ENCODE data around the gene EOLA2. TPM values are rescaled to one million over a fixed set of nuclear protein-coding genes. Genes with fewer than 3 reads are reported as not detected.
A peak's percentile ranks its signal among the peaks of the same experiment; 100 is the strongest.

The EOLA2 gene
- total RNA-seq (62.5 TPM), polyA plus RNA-seq (10 to 100 TPM; 32.1 to 35.9 (median 34.2) TPM)

DNA sequence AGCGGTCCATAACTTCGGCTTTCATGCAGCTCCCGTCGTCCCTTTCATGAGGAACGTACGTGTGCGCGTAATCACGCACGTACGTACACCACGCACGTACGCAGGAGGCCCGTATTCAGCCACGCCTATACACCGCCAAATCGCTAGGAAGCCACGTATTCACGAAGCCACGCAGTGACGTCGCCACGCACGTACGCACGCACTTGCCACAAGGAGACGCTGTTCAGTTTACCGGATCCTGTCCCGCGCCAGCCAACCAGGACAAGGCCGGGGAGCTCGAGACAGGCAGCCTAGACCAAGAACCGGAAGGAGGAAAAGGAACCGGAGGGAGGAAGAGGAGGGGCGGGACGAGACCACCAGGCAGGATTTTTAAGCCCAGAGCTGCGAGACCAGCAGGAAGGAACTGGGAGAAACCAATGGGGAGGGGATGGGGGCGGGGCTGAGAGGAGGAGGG lies at the start of gene EOLA2:
TSS of gene EOLA2 (minus strand) at position 65 of the 454 bp plus-strand sequence. CDS start 4,617 bp downstream, outside the sequence.
- H3K36me3 ChIP-seq (ENCODE audit: control insufficient read depth, insufficient read depth, low read length) = no peaks in the 10 kb centered on the region
- H3K27ac Mint-ChIP-seq = peak within 1 kb of the TSS; percentile 93 to 100 (median 98)
- no peaks in the 10 kb centered on the region for H3K9me3 ChIP-seq (ENCODE audit: control insufficient read depth in 2 of 2, low read length in 2 of 2)
- ATAC-seq (ENCODE audit: low read depth in 2 of 2) (peak; percentile 65 to 66), DNase-seq (peak; percentile 88 to 97 (median 93))
- peak within 1 kb of the TSS; percentile 81 to 98 (median 93) for H3K4me3 Mint-ChIP-seq
- peak within 1 kb of the TSS; percentile 47 for H3K4me3 ChIP-seq (ENCODE audit: low read depth, low read length)
- peak within 1 kb of the TSS; percentile 96 for H3K27ac ChIP-seq (ENCODE audit: insufficient read depth, low read length, poor library complexity, severe bottlenecking)
- H3K4me1 Mint-ChIP-seq = peaks cover 0 to 16% (median 4%) of the 10 kb centered on the region in 4 donors
- no peaks in the 10 kb centered on the region for H3K27me3 Mint-ChIP-seq
- no peaks in the 10 kb centered on the region for H3K36me3 Mint-ChIP-seq
- H3K27me3 ChIP-seq (ENCODE audit: control insufficient read depth, insufficient read depth, low read length) = no peaks in the 10 kb centered on the region
- H3K4me1 ChIP-seq (ENCODE audit: control insufficient read depth, insufficient read depth, low read length, poor library complexity, severe bottlenecking) = peaks cover 7% of the 10 kb centered on the region
- H3K9me3 Mint-ChIP-seq = no peaks in the 10 kb centered on the region

DNA sequence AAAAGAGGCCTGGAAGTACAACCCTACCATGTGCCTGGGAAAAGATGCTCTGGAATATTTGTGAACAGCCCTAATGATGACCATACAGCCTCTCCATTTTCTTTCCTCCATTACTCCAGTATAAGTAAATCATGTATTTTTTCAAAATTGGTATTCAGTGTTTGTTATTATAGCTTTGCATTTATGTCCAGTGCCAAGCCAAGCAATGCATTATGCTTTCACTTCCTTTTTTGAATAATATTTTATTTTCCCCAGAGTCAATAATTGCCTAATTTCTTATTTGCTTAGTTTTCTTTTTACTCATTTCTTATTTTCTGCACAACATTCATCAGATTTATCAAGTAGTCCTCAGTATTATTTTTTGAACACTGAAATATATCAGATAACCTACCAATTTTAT lies 49.3 kb upstream of the EOLA2 start:
- no peak overlapping the region for H3K27ac Mint-ChIP-seq
- H3K4me3 ChIP-seq (ENCODE audit: low read depth, low read length) = no peak overlapping the region
- ATAC-seq (ENCODE audit: low read depth in 2 of 2) (no peak), DNase-seq (no peak)
- H3K9me3 Mint-ChIP-seq = peaks cover 0 to 1% (median 0%) of the 10 kb centered on the region in 7 donors
- H3K27me3 ChIP-seq (ENCODE audit: control insufficient read depth, insufficient read depth, low read length) = no peaks in the 10 kb centered on the region
- no peaks in the 10 kb centered on the region for H3K27me3 Mint-ChIP-seq
- H3K9me3 ChIP-seq (ENCODE audit: control insufficient read depth in 2 of 2, low read length in 2 of 2) = no peaks in the 10 kb centered on the region
- H3K4me1 ChIP-seq (ENCODE audit: control insufficient read depth, insufficient read depth, low read length, poor library complexity, severe bottlenecking) = no peaks in the 10 kb centered on the region
- H3K27ac ChIP-seq (ENCODE audit: insufficient read depth, low read length, poor library complexity, severe bottlenecking) = no peak overlapping the region
- H3K4me3 Mint-ChIP-seq = no peak overlapping the region
- no peaks in the 10 kb centered on the region for H3K4me1 Mint-ChIP-seq
- no peaks in the 10 kb centered on the region for H3K36me3 Mint-ChIP-seq
- H3K36me3 ChIP-seq (ENCODE audit: control insufficient read depth, insufficient read depth, low read length) = no peaks in the 10 kb centered on the region

DNA sequence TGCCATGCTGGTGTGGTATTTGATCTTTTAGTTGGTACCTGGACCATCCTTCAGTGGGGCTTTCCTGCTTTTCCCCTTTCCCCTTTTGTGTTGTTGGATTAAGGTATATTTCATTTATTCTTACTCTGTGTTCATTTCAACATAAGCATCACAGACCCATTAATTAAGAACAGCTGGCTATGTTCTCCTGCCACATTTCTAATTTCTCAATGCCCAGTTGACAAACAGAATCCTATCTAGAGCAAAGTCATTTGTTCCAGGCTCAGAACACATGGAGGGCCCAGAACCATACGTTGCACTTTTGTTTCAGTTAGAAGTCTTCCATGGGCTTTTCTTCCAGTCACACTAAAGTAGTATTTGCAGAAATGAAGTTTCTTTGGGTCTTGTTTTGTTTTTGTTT lies 46.1 kb upstream of the EOLA2 start:
- Histone ChIP-seq H3K27ac (ENCODE audit: insufficient read depth, low read length, poor library complexity, severe bottlenecking) (no peak overlapping the region), H3K9me3 (ENCODE audit: control insufficient read depth in 2 of 2, low read length in 2 of 2) (no peaks in the 10 kb centered on the region), H3K4me1 (ENCODE audit: control insufficient read depth, insufficient read depth, low read length, poor library complexity, severe bottlenecking) (no peaks in the 10 kb centered on the region), H3K27me3 (ENCODE audit: control insufficient read depth, insufficient read depth, low read length) (no peaks in the 10 kb centered on the region), H3K4me3 (ENCODE audit: low read depth, low read length) (no peak overlapping the region), H3K36me3 (ENCODE audit: control insufficient read depth, insufficient read depth, low read length) (no peaks in the 10 kb centered on the region)
- Mint-ChIP-seq H3K27me3 (no peaks in the 10 kb centered on the region), H3K27ac (no peak overlapping the region), H3K4me1 (no peaks in the 10 kb centered on the region), H3K4me3 (no peak overlapping the region), H3K9me3 (no peaks in the 10 kb centered on the region), H3K36me3 (no peaks in the 10 kb centered on the region)
- ATAC-seq (ENCODE audit: low read depth in 2 of 2) = no peak
- no peak for DNase-seq

DNA sequence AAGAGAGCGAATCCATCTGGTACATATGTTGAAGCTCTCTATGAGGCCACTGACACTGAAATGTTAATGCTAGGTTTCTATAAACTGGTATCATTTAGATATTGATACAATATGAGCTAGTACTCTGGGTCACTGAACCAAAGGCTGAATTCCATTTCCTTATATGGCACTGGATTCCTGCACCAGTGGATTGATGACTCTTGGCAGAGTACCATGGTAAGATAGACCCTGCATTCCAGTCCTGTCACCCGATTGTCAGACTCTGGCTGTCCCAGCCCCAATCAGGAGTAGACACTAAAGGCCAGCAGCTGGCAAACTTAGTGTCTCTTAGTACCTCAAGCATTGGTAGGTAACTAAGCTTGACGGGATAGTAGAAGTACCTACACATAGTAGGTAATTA lies 44.0 kb upstream of the EOLA2 start:
- ATAC-seq (ENCODE audit: low read depth in 2 of 2) = no peak
- H3K27ac Mint-ChIP-seq = no peak overlapping the region
- H3K27me3 Mint-ChIP-seq = no peaks in the 10 kb centered on the region
- no peaks in the 10 kb centered on the region for H3K27me3 ChIP-seq (ENCODE audit: control insufficient read depth, insufficient read depth, low read length)
- H3K36me3 Mint-ChIP-seq = no peaks in the 10 kb centered on the region
- H3K4me3 ChIP-seq (ENCODE audit: low read depth, low read length) = no peak overlapping the region
- DNase-seq = no peak
- H3K4me3 Mint-ChIP-seq = no peak overlapping the region
- no peaks in the 10 kb centered on the region for H3K9me3 ChIP-seq (ENCODE audit: control insufficient read depth in 2 of 2, low read length in 2 of 2)
- no peaks in the 10 kb centered on the region for H3K36me3 ChIP-seq (ENCODE audit: control insufficient read depth, insufficient read depth, low read length)
- no peaks in the 10 kb centered on the region for H3K4me1 ChIP-seq (ENCODE audit: control insufficient read depth, insufficient read depth, low read length, poor library complexity, severe bottlenecking)
- H3K27ac ChIP-seq (ENCODE audit: insufficient read depth, low read length, poor library complexity, severe bottlenecking) = no peak overlapping the region
- H3K4me1 Mint-ChIP-seq = no peaks in the 10 kb centered on the region
- H3K9me3 Mint-ChIP-seq = no peaks in the 10 kb centered on the region

DNA sequence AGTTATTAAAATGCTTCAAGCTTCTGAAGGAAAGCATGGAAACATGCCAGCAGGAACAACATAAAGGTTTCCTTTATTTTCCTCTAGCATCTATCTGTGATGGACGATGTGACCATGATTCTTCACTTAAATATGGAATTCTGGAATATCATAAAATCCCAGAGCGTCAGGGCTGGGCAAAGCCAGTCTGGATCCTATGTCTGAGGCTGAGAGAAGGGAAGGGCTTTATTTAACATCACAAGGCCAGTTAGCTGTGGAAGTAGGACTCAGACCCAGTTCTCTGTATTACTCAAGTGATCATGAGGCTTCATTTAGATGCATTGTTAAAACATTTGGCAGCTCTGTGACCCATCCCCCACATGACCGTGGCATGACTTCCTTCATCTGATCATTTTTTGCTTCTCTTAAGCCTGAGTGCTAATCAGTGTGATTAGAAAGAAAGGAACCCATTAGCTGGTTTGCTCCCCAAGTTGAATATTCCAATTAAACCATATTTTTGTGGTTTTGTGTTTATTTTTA lies 40.9 kb upstream of the EOLA2 start:
- Mint-ChIP-seq H3K27me3 (no peaks in the 10 kb centered on the region), H3K4me3 (no peak overlapping the region), H3K9me3 (no peaks in the 10 kb centered on the region), H3K27ac (no peak overlapping the region), H3K36me3 (no peaks in the 10 kb centered on the region), H3K4me1 (no peaks in the 10 kb centered on the region)
- H3K4me1 ChIP-seq (ENCODE audit: control insufficient read depth, insufficient read depth, low read length, poor library complexity, severe bottlenecking) = no peaks in the 10 kb centered on the region
- H3K36me3 ChIP-seq (ENCODE audit: control insufficient read depth, insufficient read depth, low read length) = no peaks in the 10 kb centered on the region
- no peaks in the 10 kb centered on the region for H3K27me3 ChIP-seq (ENCODE audit: control insufficient read depth, insufficient read depth, low read length)
- no peak overlapping the region for H3K4me3 ChIP-seq (ENCODE audit: low read depth, low read length)
- no peaks in the 10 kb centered on the region for H3K9me3 ChIP-seq (ENCODE audit: control insufficient read depth in 2 of 2, low read length in 2 of 2)
- no peak for DNase-seq
- ATAC-seq (ENCODE audit: low read depth in 2 of 2) = no peak
- no peak overlapping the region for H3K27ac ChIP-seq (ENCODE audit: insufficient read depth, low read length, poor library complexity, severe bottlenecking)

DNA sequence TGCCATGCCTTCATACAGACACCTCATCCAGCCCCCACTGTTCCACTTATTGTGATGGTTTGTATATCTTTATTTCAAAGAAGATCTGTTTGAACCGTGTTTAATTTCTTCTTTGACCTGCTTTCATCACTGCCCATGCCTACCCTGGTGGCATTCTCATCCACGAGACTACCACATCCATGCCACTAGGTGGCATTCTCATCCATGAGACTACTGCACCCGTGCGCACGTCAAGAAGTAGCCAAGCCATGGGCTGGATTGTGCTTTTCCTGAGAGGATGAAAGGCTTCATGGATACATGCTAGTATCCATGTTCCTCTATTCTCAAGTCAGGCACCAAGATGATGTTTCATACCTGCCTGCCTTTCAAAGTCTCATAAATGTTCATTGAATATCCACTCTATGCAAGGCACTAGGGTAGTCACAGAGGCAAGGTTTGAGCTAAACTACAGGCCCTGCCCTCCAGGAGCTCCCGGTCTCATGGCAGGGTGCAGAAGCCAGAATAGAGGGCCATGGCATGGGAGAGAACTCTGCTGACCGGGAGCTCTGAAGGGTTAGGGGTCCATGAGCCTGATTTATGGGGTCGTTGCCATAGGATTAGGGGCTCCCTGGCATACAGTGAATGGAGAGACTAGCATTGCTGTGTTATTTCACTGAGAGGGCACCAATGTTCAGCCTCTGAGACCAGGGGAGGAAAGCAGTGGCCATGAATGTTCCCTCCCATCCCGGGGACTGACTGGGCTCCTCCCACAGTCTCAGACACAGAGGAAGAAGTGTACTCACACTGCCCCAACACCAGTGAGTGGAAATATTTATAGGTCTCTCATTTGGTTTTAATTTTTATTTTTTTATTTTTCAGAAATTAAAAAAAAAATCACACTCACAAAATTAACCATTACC lies 24.8 kb upstream of the EOLA2 start:
- no peak for ATAC-seq (ENCODE audit: low read depth in 2 of 2)
- Histone ChIP-seq H3K27ac (ENCODE audit: insufficient read depth, low read length, poor library complexity, severe bottlenecking) (no peak overlapping the region), H3K4me3 (ENCODE audit: low read depth, low read length) (no peak overlapping the region), H3K27me3 (ENCODE audit: control insufficient read depth, insufficient read depth, low read length) (no peaks in the 10 kb centered on the region), H3K9me3 (ENCODE audit: control insufficient read depth in 2 of 2, low read length in 2 of 2) (no peaks in the 10 kb centered on the region), H3K36me3 (ENCODE audit: control insufficient read depth, insufficient read depth, low read length) (peaks cover 8% of the 10 kb centered on the region), H3K4me1 (ENCODE audit: control insufficient read depth, insufficient read depth, low read length, poor library complexity, severe bottlenecking) (no peaks in the 10 kb centered on the region)
- DNase-seq = peak in 2 of 3 donors; percentile 17 to 50
- Mint-ChIP-seq H3K9me3 (no peaks in the 10 kb centered on the region), H3K27me3 (no peaks in the 10 kb centered on the region), H3K27ac (peak overlapping the region in 2 of 3 donors; percentile 39 to 56), H3K36me3 (peaks cover 19% of the 10 kb centered on the region), H3K4me3 (no peak overlapping the region), H3K4me1 (peaks cover 0 to 5% (median 1%) of the 10 kb centered on the region in 4 donors)

DNA sequence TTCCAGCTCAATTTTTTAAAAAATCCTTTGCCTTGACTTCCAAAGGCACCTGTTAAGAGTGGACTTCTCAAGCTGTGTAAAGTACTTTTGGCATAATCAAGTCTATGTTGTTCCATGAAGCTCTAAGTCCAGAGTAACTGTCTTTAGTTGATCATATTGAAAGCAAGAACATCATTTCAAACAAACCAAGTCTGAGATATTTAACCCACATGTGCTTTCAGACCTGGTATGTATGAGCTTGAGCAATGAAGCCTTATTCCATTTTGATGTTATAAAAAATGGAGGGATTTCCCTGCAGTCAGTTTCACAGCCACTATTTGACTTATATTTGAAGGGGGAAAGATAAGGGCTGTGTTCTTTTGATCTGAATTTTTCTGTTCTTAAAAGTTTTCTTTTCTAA lies 23.7 kb upstream of the EOLA2 start:
- H3K4me1 ChIP-seq (ENCODE audit: control insufficient read depth, insufficient read depth, low read length, poor library complexity, severe bottlenecking) = no peaks in the 10 kb centered on the region
- H3K27me3 ChIP-seq (ENCODE audit: control insufficient read depth, insufficient read depth, low read length) = no peaks in the 10 kb centered on the region
- no peak for ATAC-seq (ENCODE audit: low read depth in 2 of 2)
- Mint-ChIP-seq H3K27ac (no peak overlapping the region), H3K4me1 (peaks cover 0 to 5% (median 0%) of the 10 kb centered on the region in 4 donors), H3K4me3 (no peak overlapping the region), H3K27me3 (no peaks in the 10 kb centered on the region), H3K9me3 (no peaks in the 10 kb centered on the region), H3K36me3 (peaks cover 19% of the 10 kb centered on the region)
- no peak overlapping the region for H3K27ac ChIP-seq (ENCODE audit: insufficient read depth, low read length, poor library complexity, severe bottlenecking)
- peaks cover 8% of the 10 kb centered on the region for H3K36me3 ChIP-seq (ENCODE audit: control insufficient read depth, insufficient read depth, low read length)
- H3K4me3 ChIP-seq (ENCODE audit: low read depth, low read length) = no peak overlapping the region
- DNase-seq = no peak
- no peaks in the 10 kb centered on the region for H3K9me3 ChIP-seq (ENCODE audit: control insufficient read depth in 2 of 2, low read length in 2 of 2)

All from CD4-positive, CD25-positive, alpha-beta regulatory T cell (primary cell).